Testis (tissue), 2 donors: ENCODE measurements around the gene NEK7.

Experiments used
- CTCF ChIP-seq, 3 experiments: fragments of 450-650 bp in 2 of 3; fragments of 200-600 bp in 1 of 3; sonication (generic) in 1 of 3; IDR thresholded peaks; one replicate each; pipeline ENCODE4 v1.5.1; 2016 to 2019; ENCODE audit warnings: antibody characterized with exemption in 3 of 3, mild to moderate bottlenecking in 2 of 3, moderate library complexity in 1 of 3
- POLR2A ChIP-seq: fragments of 450-650 bp; IDR thresholded peaks from one replicate; pipeline ENCODE4 v1.6.1; 2017; ENCODE audit warnings: antibody characterized with exemption, mild to moderate bottlenecking, moderate library complexity

GRCh38 chr1:198186916-198187580 lies 30.2 kb downstream of the NEK7 start:
- TF ChIP-seq CTCF (IDR thresholded peaks at IDR 0.05) (no peak), POLR2A (no peak)
